OCI-LY7 (cell line): ENCODE measurements around the gene C15orf62. TPM values are rescaled to one million over a fixed set of nuclear protein-coding genes. Genes with fewer than 3 reads are reported as not detected.

Experiments
- BruUV-seq: library from RNA; stranded (reverse); fragments of 400-500 nt; replicated peaks from 2 replicates; lab custom pipeline; 2021; lab: Mats Ljungman, UMichigan
- CTCF ChIA-PET: fragments of 300-600 bp; sonication (Branson Sonifier 250); formaldehyde crosslinking; loops from one replicate; lab custom pipeline; 2022; ENCODE audit warnings: antibody characterized with exemption; ENCODE audit not compliant: unreplicated experiment; lab: Charles Lee
- POLR2A ChIA-PET: fragments of 300-600 bp; sonication (Branson Sonifier 250); formaldehyde crosslinking; loops from one replicate; lab custom pipeline; 2022; ENCODE audit warnings: antibody characterized with exemption; lab: Charles Lee
- DNase-seq: peaks from one replicate; pipeline ENCODE4 v3.0.0-alpha.2; 2015; ENCODE audit warnings: low spot score
- H2AFZ ChIP-seq: fragments of 200-600 bp; sonication (generic), shearing (Covaris generic); 2 replicates; pipeline ENCODE4 v1.6.1; 2014; ENCODE audit warnings: mild to moderate bottlenecking, antibody characterized with exemption, low read length, moderate library complexity
- H3K27ac ChIP-seq: fragments of 200-600 bp; sonication (generic); 2 replicates; pipeline ENCODE4 v1.5.1; 2014; ENCODE audit warnings: mixed run types, low read depth, mild to moderate bottlenecking, moderate library complexity, low read length, inconsistent platforms; ENCODE audit not compliant: poor library complexity, severe bottlenecking
- H3K36me3 ChIP-seq: fragments of 200-600 bp; sonication (generic); 2 replicates; pipeline ENCODE4 v1.6.1; 2014; ENCODE audit warnings: mild to moderate bottlenecking, antibody characterized with exemption, low read length, moderate library complexity, mixed read lengths; ENCODE audit not compliant: insufficient read depth
- H3K4me1 ChIP-seq: fragments of 200-600 bp; sonication (generic); 2 replicates; pipeline ENCODE4 v1.5.1; 2014; ENCODE audit warnings: mild to moderate bottlenecking, low read length; ENCODE audit not compliant: insufficient read depth, poor library complexity, severe bottlenecking
- H3K4me2 ChIP-seq: fragments of 200-600 bp; sonication (generic); 2 replicates; pipeline ENCODE4 v1.6.1; 2014; ENCODE audit warnings: mild to moderate bottlenecking, low read length
- H3K4me3 ChIP-seq: fragments of 200-600 bp; sonication (generic); 2 replicates; pipeline ENCODE4 v1.5.1; 2014; ENCODE audit warnings: mild to moderate bottlenecking, low read depth, low read length; ENCODE audit not compliant: poor library complexity, severe bottlenecking
- H3K79me2 ChIP-seq: fragments of 200-600 bp; sonication (generic); 2 replicates; pipeline ENCODE4 v1.6.1; 2016; ENCODE audit warnings: low read depth, mild to moderate bottlenecking, low read length, moderate library complexity, mixed read lengths; ENCODE audit not compliant: insufficient read depth
- H3K9me2 ChIP-seq: fragments of 200-600 bp; sonication (generic); 2 replicates; pipeline ENCODE4 v1.6.1; 2016; ENCODE audit warnings: mild to moderate bottlenecking, low read length, mixed read lengths; ENCODE audit not compliant: insufficient read depth
- H3K9me3 ChIP-seq: fragments of 200-600 bp; sonication (generic); 2 replicates; pipeline ENCODE4 v1.6.1; 2014; ENCODE audit warnings: mild to moderate bottlenecking, mixed run types, low read length, mixed read lengths
- H4K20me1 ChIP-seq: fragments of 200-600 bp; sonication (generic); 2 replicates; pipeline ENCODE4 v1.6.1; 2014; ENCODE audit warnings: mild to moderate bottlenecking, antibody characterized with exemption, low read length, moderate library complexity, mixed read lengths; ENCODE audit not compliant: insufficient read depth
- EZH2phosphoT487 ChIP-seq: fragments of 200-600 bp; sonication (generic); IDR thresholded peaks from 2 replicates; pipeline ENCODE4 v1.6.1; 2018; ENCODE audit warnings: low read depth, borderline replicate concordance, mild to moderate bottlenecking, mixed run types, antibody characterized with exemption, low read length, moderate library complexity, mixed read lengths
- intact Hi-C: fragments of 100-400 bp; cut with micrococcal nuclease; formaldehyde crosslinking; loops from one replicate; pipeline ENCODE4 v1.10.0; 2022; ENCODE audit not compliant: unreplicated experiment
- total RNA-seq, 2 experiments: library from RNA; depleted of rRNA in 1 of 2; stranded (reverse); fragments of >200 nt in 1 of 2; shearing (Covaris generic) in 1 of 2; gene quantifications; 2 replicates each; pipeline ENCODE4 v1.2.3, GENCODE V29; 2014 to 2022
- TF ChIP-seq, protein P1 (sequence below): fragments of 200-600 bp; sonication (generic); conservative IDR thresholded peaks from 2 replicates; pipeline ENCODE4 v1.5.1; 2014; ENCODE audit warnings: mild to moderate bottlenecking, antibody characterized with exemption, low read length, moderate library complexity, mixed read lengths

The C15orf62 gene
- total RNA-seq, 2 experiments from 2014 or later, result 2.7 to 4.7 TPM

DNA sequence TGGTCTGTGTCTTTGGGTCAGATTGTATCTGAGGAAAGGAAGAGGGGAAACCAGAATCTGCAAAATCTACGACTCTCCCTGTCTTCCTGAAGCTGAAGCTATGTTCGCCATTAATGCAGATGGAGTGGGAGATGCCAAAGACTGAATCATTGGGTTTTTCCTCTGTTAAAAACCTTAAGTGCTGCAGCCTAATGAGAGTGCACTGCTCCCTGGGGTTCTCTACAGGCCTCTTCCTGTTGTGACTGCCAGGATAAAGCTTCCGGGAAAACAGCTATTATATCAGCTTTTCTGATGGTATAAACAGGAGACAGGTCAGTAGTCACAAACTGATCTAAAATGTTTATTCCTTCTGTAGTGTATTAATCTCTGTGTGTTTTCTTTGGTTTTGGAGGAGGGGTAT is 38.7 kb upstream of the C15orf62 start:
- Histone ChIP-seq H2AFZ (no peak overlapping the region), H3K4me3 (no peak overlapping the region), H3K36me3 (peaks cover 89% of the 10 kb centered on the region), H3K9me3 (no peaks in the 10 kb centered on the region), H4K20me1 (no peaks in the 10 kb centered on the region), H3K4me1 (no peaks in the 10 kb centered on the region), H3K4me2 (no peak overlapping the region), H3K9me2 (no peaks in the 10 kb centered on the region), H3K27ac (no peak overlapping the region), H3K79me2 (no peaks in the 10 kb centered on the region)
- no peak for DNase-seq
- POLR2A ChIA-PET, result interaction anchor here (0.5 to 1.2 kb wide), 4 partner anchors 22 to 508 kb away, joined by 4 to 5 read pairs (median 4); no protein-coding TSS in a partner anchor
- intact Hi-C loops, result no loop called here
- no peak for TF ChIP-seq EZH2phosphoT487
- TF ChIP-seq, protein P1, sequence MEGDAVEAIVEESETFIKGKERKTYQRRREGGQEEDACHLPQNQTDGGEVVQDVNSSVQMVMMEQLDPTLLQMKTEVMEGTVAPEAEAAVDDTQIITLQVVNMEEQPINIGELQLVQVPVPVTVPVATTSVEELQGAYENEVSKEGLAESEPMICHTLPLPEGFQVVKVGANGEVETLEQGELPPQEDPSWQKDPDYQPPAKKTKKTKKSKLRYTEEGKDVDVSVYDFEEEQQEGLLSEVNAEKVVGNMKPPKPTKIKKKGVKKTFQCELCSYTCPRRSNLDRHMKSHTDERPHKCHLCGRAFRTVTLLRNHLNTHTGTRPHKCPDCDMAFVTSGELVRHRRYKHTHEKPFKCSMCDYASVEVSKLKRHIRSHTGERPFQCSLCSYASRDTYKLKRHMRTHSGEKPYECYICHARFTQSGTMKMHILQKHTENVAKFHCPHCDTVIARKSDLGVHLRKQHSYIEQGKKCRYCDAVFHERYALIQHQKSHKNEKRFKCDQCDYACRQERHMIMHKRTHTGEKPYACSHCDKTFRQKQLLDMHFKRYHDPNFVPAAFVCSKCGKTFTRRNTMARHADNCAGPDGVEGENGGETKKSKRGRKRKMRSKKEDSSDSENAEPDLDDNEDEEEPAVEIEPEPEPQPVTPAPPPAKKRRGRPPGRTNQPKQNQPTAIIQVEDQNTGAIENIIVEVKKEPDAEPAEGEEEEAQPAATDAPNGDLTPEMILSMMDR, result no peak
- CTCF ChIA-PET, result no interaction called here
- no TSS peak for BruUV-seq

DNA sequence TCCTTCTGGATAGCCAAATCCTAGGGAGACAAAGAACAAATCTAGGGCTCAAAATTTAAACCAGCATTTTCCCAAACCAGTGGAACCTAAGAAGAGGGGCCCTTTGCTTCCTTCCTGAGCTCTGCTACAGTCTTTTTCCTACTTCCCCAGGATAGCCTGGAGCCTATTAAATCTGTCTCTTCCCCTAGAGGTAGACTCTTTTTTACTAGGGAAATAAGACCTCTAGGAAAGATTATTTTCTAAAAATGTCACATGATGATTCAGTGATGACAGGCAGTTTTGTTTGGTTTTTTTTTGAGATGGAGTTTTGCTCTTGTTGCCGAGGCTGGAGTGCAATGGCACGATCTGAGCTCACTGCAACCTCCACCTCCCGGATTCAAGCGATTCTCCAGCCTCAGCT is 33.2 kb upstream of the C15orf62 start:
- TF ChIP-seq, protein P1, result no peak
- no peak for TF ChIP-seq EZH2phosphoT487
- POLR2A ChIA-PET, result interaction anchor here (0.7 kb wide), 2 partner anchors 134 to 273 kb away, joined by 3 read pairs; no protein-coding TSS in a partner anchor
- no peak for DNase-seq
- Histone ChIP-seq H3K4me1 (no peaks in the 10 kb centered on the region), H3K27ac (no peak overlapping the region), H3K79me2 (no peaks in the 10 kb centered on the region), H3K4me2 (no peak overlapping the region), H4K20me1 (no peaks in the 10 kb centered on the region), H3K9me2 (no peaks in the 10 kb centered on the region), H3K9me3 (no peaks in the 10 kb centered on the region), H2AFZ (no peak overlapping the region), H3K36me3 (peaks cover 100% of the 10 kb centered on the region), H3K4me3 (no peak overlapping the region)
- BruUV-seq, result no TSS peak
- CTCF ChIA-PET, result no interaction called here
- intact Hi-C loops, result no loop called here

DNA sequence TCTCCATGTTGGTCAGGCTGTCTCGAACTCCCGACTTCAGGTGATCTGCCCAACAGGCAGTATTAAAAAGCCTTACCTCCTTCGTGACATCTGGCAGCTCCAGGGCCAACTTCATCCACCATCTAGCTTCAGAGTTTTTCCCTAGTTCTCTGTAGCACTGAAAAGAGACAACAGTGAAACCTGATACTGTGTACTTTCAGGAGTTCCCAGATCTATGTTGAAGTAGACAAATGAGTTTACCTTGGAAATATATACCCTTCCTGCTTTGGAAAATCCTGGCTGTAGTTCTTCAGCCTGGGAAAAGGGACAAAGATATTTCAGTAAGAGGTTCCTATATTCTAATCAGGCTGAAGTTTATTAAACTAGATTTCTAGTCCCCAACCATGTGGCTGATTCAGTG is 32.7 kb upstream of the C15orf62 start:
- Histone ChIP-seq H2AFZ (no peak overlapping the region), H3K79me2 (no peaks in the 10 kb centered on the region), H4K20me1 (no peaks in the 10 kb centered on the region), H3K9me3 (no peaks in the 10 kb centered on the region), H3K4me2 (no peak overlapping the region), H3K4me3 (no peak overlapping the region), H3K36me3 (peaks cover 100% of the 10 kb centered on the region), H3K27ac (no peak overlapping the region), H3K9me2 (no peaks in the 10 kb centered on the region), H3K4me1 (no peaks in the 10 kb centered on the region)
- no TSS peak for BruUV-seq
- CTCF ChIA-PET, result no interaction called here
- DNase-seq, result no peak
- TF ChIP-seq, protein P1, result no peak
- TF ChIP-seq EZH2phosphoT487, result no peak
- POLR2A ChIA-PET, result interaction anchor here (0.7 kb wide), 2 partner anchors 134 to 273 kb away, joined by 3 read pairs; no protein-coding TSS in a partner anchor
- intact Hi-C loops, result no loop called here
